ENCODE results near the gene PTPRJ. TPM values are rescaled to one million over a fixed set of nuclear protein-coding genes. Genes with fewer than 3 reads are reported as not detected.

Gene PTPRJ
- total and polyA plus RNA-seq, 9 of the 15 experiments (the other 6 are each of a cell fraction or from before 2014, with no cell fraction given): 0.56 to 10.7 (median 4.8) TPM

- TF ChIP-seq GATAD2B (IDR thresholded peaks at IDR 0.05; ENCODE audit: borderline replicate concordance): no peak
- TF ChIP-seq KAT2B (IDR thresholded peaks at IDR 0.05; ENCODE audit: low read depth, low read length): no peak
Observed at GRCh38 chr11:48043991-48044512, 63.7 kb downstream of the PTPRJ start (continued).

GRCh38 chr11:48044577-48044976, 64.2 kb downstream of the PTPRJ start:
- intact Hi-C loops (cut with micrococcal nuclease) (no loop called here), in situ Hi-C loops (cut with MboI) (no loop called here)
- Histone ChIP-seq H2AFZ (ENCODE audit: low read depth, low read length) (no peak overlapping the region), H3K4me3 (no peak overlapping the region), H4K20me1 (replicated peaks; ENCODE audit: control insufficient read depth, insufficient read depth, low read length) (peaks cover 3% of the 10 kb centered on the region; the same call in 1 of the 2 replicates), H3K4me2 (ENCODE audit: insufficient read depth, low read length) (no peak overlapping the region), H3K9me1 (ENCODE audit: control insufficient read depth, insufficient read depth, low read length) (no peaks in the 10 kb centered on the region), H3K79me2 (ENCODE audit: control insufficient read depth, insufficient read depth, low read length) (no peaks in the 10 kb centered on the region), H3K4me1 (replicated peaks in 1 of 2; ENCODE audit: control insufficient read depth in 2 of 2, insufficient read depth in 2 of 2, low read length in 2 of 2) (no peaks in the 10 kb centered on the region; a peak in 1 of 5 replicates), H3K27ac (ENCODE audit: extremely low read depth, low read depth, low read length) (no peak overlapping the region), H3K36me3 (ENCODE audit: control insufficient read depth, insufficient read depth, low read length) (no peaks in the 10 kb centered on the region), H3K9me3 (replicated peaks; ENCODE audit: control insufficient read depth, insufficient read depth, low read depth, low read length) (no peaks in the 10 kb centered on the region), H3K9ac (ENCODE audit: insufficient read depth in 1 of 2, low read depth in 2 of 2, low read length in 2 of 2) (no peak overlapping the region), H3K27me3 (ENCODE audit: control insufficient read depth in 2 of 2, insufficient read depth in 2 of 2, low read length in 2 of 2) (no peaks in the 10 kb centered on the region)
- BruUV-seq (replicated peaks): no TSS peak
- ATAC-seq (no peak), DNase-seq (ENCODE audit: extremely low read depth in 1 of 4, low spot score in 3 of 4) (no peak), FAIRE-seq (no peak)
- WGBS (ENCODE audit: insufficient coverage, low coverage, missing lambda C conversion rate): 71% methylated on average over 7 of the region's 7 CpGs
- POLR2A ChIA-PET: interaction anchor here (0.6 to 1.0 kb wide), 3 partner anchors 11 to 16 kb away, joined by 4 to 5 read pairs (median 4); no protein-coding TSS in a partner anchor
- CTCF ChIA-PET (ENCODE audit: low intra/inter-chr PET ratio): no interaction called here
- TF ChIP-seq NR2C1 (IDR thresholded peaks at IDR 0.05) (no peak), NR2C1 (tag; IDR thresholded peaks at IDR 0.05) (no peak), L3MBTL2 (IDR thresholded peaks at IDR 0.05) (no peak), SMAD4 (CRISPR knock-in tag; conservative IDR thresholded peaks at IDR 0.05) (no peak), POLR2A (conservative IDR thresholded peaks at IDR 0.05) (no peak), E2F3 (CRISPR knock-in tag; IDR thresholded peaks at IDR 0.05) (no peak)
- TF ChIP-seq, protein P1, sequence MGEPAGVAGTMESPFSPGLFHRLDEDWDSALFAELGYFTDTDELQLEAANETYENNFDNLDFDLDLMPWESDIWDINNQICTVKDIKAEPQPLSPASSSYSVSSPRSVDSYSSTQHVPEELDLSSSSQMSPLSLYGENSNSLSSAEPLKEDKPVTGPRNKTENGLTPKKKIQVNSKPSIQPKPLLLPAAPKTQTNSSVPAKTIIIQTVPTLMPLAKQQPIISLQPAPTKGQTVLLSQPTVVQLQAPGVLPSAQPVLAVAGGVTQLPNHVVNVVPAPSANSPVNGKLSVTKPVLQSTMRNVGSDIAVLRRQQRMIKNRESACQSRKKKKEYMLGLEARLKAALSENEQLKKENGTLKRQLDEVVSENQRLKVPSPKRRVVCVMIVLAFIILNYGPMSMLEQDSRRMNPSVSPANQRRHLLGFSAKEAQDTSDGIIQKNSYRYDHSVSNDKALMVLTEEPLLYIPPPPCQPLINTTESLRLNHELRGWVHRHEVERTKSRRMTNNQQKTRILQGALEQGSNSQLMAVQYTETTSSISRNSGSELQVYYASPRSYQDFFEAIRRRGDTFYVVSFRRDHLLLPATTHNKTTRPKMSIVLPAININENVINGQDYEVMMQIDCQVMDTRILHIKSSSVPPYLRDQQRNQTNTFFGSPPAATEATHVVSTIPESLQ (CRISPR knock-in tag; IDR thresholded peaks at IDR 0.05): no peak
- TF ChIP-seq, protein P2, sequence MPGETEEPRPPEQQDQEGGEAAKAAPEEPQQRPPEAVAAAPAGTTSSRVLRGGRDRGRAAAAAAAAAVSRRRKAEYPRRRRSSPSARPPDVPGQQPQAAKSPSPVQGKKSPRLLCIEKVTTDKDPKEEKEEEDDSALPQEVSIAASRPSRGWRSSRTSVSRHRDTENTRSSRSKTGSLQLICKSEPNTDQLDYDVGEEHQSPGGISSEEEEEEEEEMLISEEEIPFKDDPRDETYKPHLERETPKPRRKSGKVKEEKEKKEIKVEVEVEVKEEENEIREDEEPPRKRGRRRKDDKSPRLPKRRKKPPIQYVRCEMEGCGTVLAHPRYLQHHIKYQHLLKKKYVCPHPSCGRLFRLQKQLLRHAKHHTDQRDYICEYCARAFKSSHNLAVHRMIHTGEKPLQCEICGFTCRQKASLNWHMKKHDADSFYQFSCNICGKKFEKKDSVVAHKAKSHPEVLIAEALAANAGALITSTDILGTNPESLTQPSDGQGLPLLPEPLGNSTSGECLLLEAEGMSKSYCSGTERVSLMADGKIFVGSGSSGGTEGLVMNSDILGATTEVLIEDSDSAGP (CRISPR knock-in tag; IDR thresholded peaks at IDR 0.05): no peak

Data from K562 (cell line).